K562 (cell line): Measurements from ENCODE around the gene RNF13. TPM values are rescaled to one million over a fixed set of nuclear protein-coding genes. Genes with fewer than 3 reads are reported as not detected.

Experiments used
- ATAC-seq: fragments of 200-7000 bp; cut with Tn5 transposase; 3 replicates; pipeline ENCODE4 v1.9.1; 2020; ENCODE audit warnings: moderate library complexity
- BruUV-seq: library from RNA; stranded (reverse); fragments of 400-500 nt; replicated peaks from 2 replicates; lab custom pipeline; 2021; lab: Mats Ljungman, UMichigan
- CTCF ChIA-PET: fragments of 300-600 bp; formaldehyde crosslinking; extraction: SDS; loops from one replicate; lab custom pipeline; 2021; ENCODE audit warnings: low intra/inter-chr PET ratio; lab: Yijun Ruan, JAX
- POLR2A ChIA-PET: fragments of 300-600, 350-650 bp; sonication (Branson Sonifier 250); formaldehyde crosslinking; extraction: SDS; loops from one replicate; lab custom pipeline; 2021; ENCODE audit warnings: antibody characterized with exemption, inconsistent platforms; lab: Yijun Ruan, JAX
- DNase-seq, 4 experiments: peaks; one replicate each; pipeline versions ENCODE4 v3.0.0 to v3.0.0-alpha.2; 2011 to 2018; ENCODE audit warnings: low spot score in 3 of 4, mixed read lengths in 3 of 4; ENCODE audit errors: extremely low read depth in 1 of 4
- FAIRE-seq: peaks from 2 replicates; lab custom pipeline; 2011; peaks lifted over from hg19 to GRCh38; lab: Jason Lieb, UNC
- H2AFZ ChIP-seq: 2 replicates; pipeline ENCODE4 v1.6.0; 2011; ENCODE audit warnings: low read depth, low read length, control low read depth, inconsistent platforms
- H3K27ac ChIP-seq: fragments of 200-600 bp; 3 replicates; pipeline ENCODE4 v1.8.0; 2011; ENCODE audit warnings: low read depth, mild to moderate bottlenecking, control low read depth, inconsistent platforms, low read length, moderate library complexity, mixed read lengths; ENCODE audit errors: extremely low read depth
- H3K27me3 ChIP-seq, 2 experiments: fragments of 300-600 bp in 1 of 2; 2 replicates in 1 of 2; 3 replicates in 1 of 2; pipeline versions ENCODE4 v1.6.0 to v1.8.0; 2011; ENCODE audit warnings: inconsistent platforms in 2 of 2, low read length in 2 of 2, mild to moderate bottlenecking in 1 of 2, mixed read lengths in 1 of 2, moderate library complexity in 1 of 2; ENCODE audit not compliant: control insufficient read depth in 2 of 2, insufficient read depth in 2 of 2
- H3K36me3 ChIP-seq: fragments of 300-600 bp; 3 replicates; pipeline ENCODE4 v1.8.0; 2011; ENCODE audit warnings: mild to moderate bottlenecking, low read length, inconsistent platforms; ENCODE audit not compliant: control insufficient read depth, insufficient read depth
- H3K4me1 ChIP-seq, 2 experiments: fragments of 200-600 bp in 1 of 2; replicated peaks in 1 of 2; 2 replicates in 1 of 2; 3 replicates in 1 of 2; pipeline versions ENCODE4 v1.5.1 to v1.8.0; 2011; ENCODE audit warnings: inconsistent platforms in 2 of 2, low read length in 2 of 2, mild to moderate bottlenecking in 1 of 2, mixed read lengths in 1 of 2, moderate library complexity in 1 of 2; ENCODE audit not compliant: control insufficient read depth in 2 of 2, insufficient read depth in 2 of 2
- H3K4me2 ChIP-seq: 2 replicates; pipeline ENCODE4 v1.6.1; 2011; ENCODE audit warnings: low read length, control low read depth, inconsistent platforms, mixed read lengths; ENCODE audit not compliant: insufficient read depth
- H3K4me3 ChIP-seq: fragments of 200-600 bp; sonication (generic), shearing (Covaris generic); 2 replicates; pipeline ENCODE4 v1.5.1; 2016; ENCODE audit warnings: control low read depth, inconsistent platforms
- H3K79me2 ChIP-seq: fragments of 200-600 bp; 3 replicates; pipeline ENCODE4 v1.8.0; 2011; ENCODE audit warnings: low read length, inconsistent platforms; ENCODE audit not compliant: control insufficient read depth, insufficient read depth
- H3K9ac ChIP-seq, 2 experiments: 2 replicates each; pipeline versions ENCODE4 v1.6.0 to v1.6.1; 2011; ENCODE audit warnings: low read depth in 2 of 2, low read length in 2 of 2, control low read depth in 1 of 2, inconsistent platforms in 1 of 2, mild to moderate bottlenecking in 1 of 2, mixed read lengths in 1 of 2; ENCODE audit not compliant: insufficient read depth in 1 of 2
- H3K9me1 ChIP-seq: one replicate; pipeline ENCODE4 v1.6.0; 2011; ENCODE audit warnings: inconsistent platforms, mild to moderate bottlenecking, low read length, moderate library complexity; ENCODE audit not compliant: control insufficient read depth, insufficient read depth
- H3K9me3 ChIP-seq: replicated peaks from 2 replicates; pipeline ENCODE4 v1.5.1; 2011; ENCODE audit warnings: low read depth, low read length, inconsistent platforms; ENCODE audit not compliant: control insufficient read depth, insufficient read depth
- H4K20me1 ChIP-seq: replicated peaks from 2 replicates; pipeline ENCODE4 v1.6.1; 2011; ENCODE audit warnings: low read length, inconsistent platforms, mixed read lengths; ENCODE audit not compliant: control insufficient read depth, insufficient read depth
- CAMTA2 ChIP-seq: fragments of 250-450 bp; sonication (Bioruptor Pico); conservative IDR thresholded peaks from 2 replicates; pipeline ENCODE4 v1.5.1; 2022
- CSDE1 ChIP-seq, 2 experiments: fragments of 450-650 bp; IDR thresholded peaks; 2 replicates each; pipeline ENCODE4 v1.6.1; 2016; ENCODE audit warnings: mild to moderate bottlenecking in 1 of 2
- DIDO1 ChIP-seq: fragments of 450-650 bp; IDR thresholded peaks from 2 replicates; pipeline ENCODE4 v1.6.1; 2016; ENCODE audit warnings: low read depth, missing biosample characterization, missing genetic modification characterization
- HDAC1 ChIP-seq, 2 experiments: fragments of 450-650 bp; IDR thresholded peaks; 2 replicates each; pipeline ENCODE4 v1.6.1; 2016 to 2017; ENCODE audit warnings: inconsistent platforms in 1 of 2, mild to moderate bottlenecking in 1 of 2, moderate library complexity in 1 of 2
- HDAC3 ChIP-seq: fragments of 450-650 bp; IDR thresholded peaks from 2 replicates; pipeline ENCODE4 v1.6.1; 2018; ENCODE audit warnings: borderline replicate concordance, mild to moderate bottlenecking, moderate library complexity; ENCODE audit not compliant: partially characterized antibody
- MBD2 ChIP-seq: sonication (generic); IDR thresholded peaks from 2 replicates; pipeline ENCODE4 v1.6.1; 2016; ENCODE audit warnings: low read depth, borderline replicate concordance
- MTA3 ChIP-seq: fragments of 450-650 bp; formaldehyde crosslinking; IDR thresholded peaks from 2 replicates; pipeline ENCODE4 v1.6.1; 2017; ENCODE audit warnings: mild to moderate bottlenecking, borderline replicate concordance
- POLR2A ChIP-seq: fragments of 450-650 bp; conservative IDR thresholded peaks from 2 replicates; pipeline ENCODE4 v1.6.1; 2016
- POLR2AphosphoS5 ChIP-seq: IDR thresholded peaks from 2 replicates; pipeline ENCODE4 v1.6.1; 2011; ENCODE audit warnings: mild to moderate bottlenecking, low read depth, low read length, moderate library complexity; ENCODE audit not compliant: control insufficient read depth, insufficient read depth
- PTBP1 ChIP-seq: fragments of 200-400 bp; formaldehyde crosslinking; IDR thresholded peaks from 2 replicates; pipeline ENCODE4 v1.6.1; 2017; ENCODE audit warnings: low read depth, low read length
- SMAD3 ChIP-seq: fragments of 450-650 bp; formaldehyde crosslinking; conservative IDR thresholded peaks from 2 replicates; pipeline ENCODE4 v1.4.0; 2020; ENCODE audit warnings: mild to moderate bottlenecking
- TAF1 ChIP-seq: IDR thresholded peaks from 2 replicates; pipeline ENCODE4 v1.6.1; 2011; ENCODE audit warnings: mild to moderate bottlenecking, low read length, moderate library complexity; ENCODE audit not compliant: insufficient read depth, control insufficient read depth, severe bottlenecking; ENCODE audit errors: extremely low read depth
- ZFP36 ChIP-seq: fragments of 150-350 bp; IDR thresholded peaks from 2 replicates; pipeline ENCODE4 v1.6.1; 2018; ENCODE audit warnings: low read length, low read depth; ENCODE audit not compliant: partially characterized antibody
- ZNF778 ChIP-seq: fragments of 450-650 bp; formaldehyde crosslinking; IDR thresholded peaks from 2 replicates; pipeline ENCODE4 v1.4.0; 2020; ENCODE audit warnings: mild to moderate bottlenecking, moderate library complexity
- WGBS: fragments of 100-300 bp; shearing (Covaris generic); methylation state at CpG from one replicate; pipeline ENCODE4 v1.1.6; 2016; ENCODE audit warnings: low coverage, mixed read lengths; ENCODE audit not compliant: insufficient coverage; ENCODE audit errors: missing lambda C conversion rate; 5-methylcytosine and 5-hydroxymethylcytosine counted together
- in situ Hi-C: fragments of 300-500 bp; cut with MboI; formaldehyde crosslinking; loops from 4 replicates; pipeline ENCODE4 v1.15.0; 2018; ENCODE audit warnings: inconsistent platforms, mixed read lengths
- intact Hi-C: fragments of 100-400 bp; cut with micrococcal nuclease; formaldehyde crosslinking; loops from 2 replicates; pipeline ENCODE4 v1.14.2; 2022
- polyA plus RNA-seq, 8 experiments: library from polyadenylated mRNA; depleted of rRNA in 4 of 8; stranded (reverse) in 5 of 8; unstranded in 3 of 8; fragments of >200 nt; fragmentation: Nextera tagmentation in 2 of 8; fragmentation: Illumina TruSeq in 1 of 8; extraction: Ambion mirVana in 2 of 8; extraction: Trizol in 1 of 8; gene quantifications; 2 replicates each; pipeline versions ENCODE4 v1.2.1 to v1.2.3, GENCODE V29; 2011 to 2014; ENCODE audit warnings: inconsistent platforms in 1 of 8, missing spikeins in 1 of 8
- total RNA-seq, 7 experiments: library from RNA; depleted of rRNA in 6 of 7; stranded (reverse); fragments of >200 nt in 6 of 7; fragmentation: Illumina TruSeq in 2 of 7; extraction: Trizol in 2 of 7; gene quantifications; 2 replicates each; pipeline versions ENCODE4 v1.2.1 to v1.2.3, GENCODE V29; 2011 to 2021; ENCODE audit warnings: low replicate concordance in 1 of 7
- TF ChIP-seq, protein P1 (sequence below): sonication (generic); formaldehyde crosslinking; IDR thresholded peaks from 2 replicates; pipeline ENCODE4 v1.8.0; 2022; ENCODE audit warnings: mild to moderate bottlenecking, low read depth, missing genetic modification reagents
- TF ChIP-seq, protein P2 (sequence below), 2 experiments: fragments of 450-650 bp in 1 of 2; sonication (generic) in 1 of 2; formaldehyde crosslinking; conservative IDR thresholded peaks; 2 replicates each; pipeline versions ENCODE4 v1.4.0 to v1.8.1; 2020 to 2022; ENCODE audit warnings: mild to moderate bottlenecking in 1 of 2, missing genetic modification reagents in 1 of 2
- TF ChIP-seq, protein P3 (sequence below): fragments of 250-450 bp; sonication (Bioruptor Pico); IDR thresholded peaks from 2 replicates; pipeline ENCODE4 v1.6.1; 2021; ENCODE audit warnings: mild to moderate bottlenecking
- TF ChIP-seq, protein P4 (sequence below): fragments of 250-450 bp; sonication (Bioruptor Pico); IDR thresholded peaks from 2 replicates; pipeline ENCODE4 v1.8.0; 2021; ENCODE audit warnings: moderate library complexity, mild to moderate bottlenecking, inconsistent platforms
- TF ChIP-seq, protein P5 (sequence below): sonication (generic); formaldehyde crosslinking; IDR thresholded peaks from 2 replicates; pipeline ENCODE4 v1.8.1; 2023; ENCODE audit warnings: mild to moderate bottlenecking, missing genetic modification reagents

The RNF13 gene
- total and polyA plus RNA-seq, 9 of the 15 experiments (the other 6 are each of a cell fraction or from before 2014, with no cell fraction given): 12.7 to 35.8 (median 18.9) TPM

DNA sequence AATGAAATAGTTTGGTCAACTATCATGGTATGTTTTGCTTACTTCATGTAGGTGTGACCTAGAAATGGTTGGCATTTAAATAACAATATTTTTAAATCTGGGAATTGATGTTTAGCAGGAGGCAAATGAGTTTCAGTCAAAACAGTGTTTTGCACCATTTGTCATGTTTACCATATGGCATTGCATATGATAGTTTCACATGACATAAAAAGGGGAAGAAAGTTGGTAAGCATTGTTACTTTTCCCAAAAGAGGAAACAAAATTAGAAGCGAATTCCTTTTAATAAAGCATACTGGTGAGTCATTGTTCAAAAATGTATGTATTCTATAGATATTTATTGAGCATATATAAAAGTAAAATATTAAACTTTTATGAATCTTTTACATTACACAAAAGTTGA, 2.3 kb downstream of the RNF13 start:
- no peak for DNase-seq
- Histone ChIP-seq H4K20me1 (no peaks in the 10 kb centered on the region), H3K27me3 (no peaks in the 10 kb centered on the region), H3K36me3 (no peaks in the 10 kb centered on the region), H3K79me2 (peaks cover 22% of the 10 kb centered on the region), H3K9me3 (no peaks in the 10 kb centered on the region), H3K9ac (no peak overlapping the region), H3K4me3 (no peak overlapping the region), H2AFZ (no peak overlapping the region), H3K4me1 (peaks cover 0 to 8% of the 10 kb centered on the region in 2 experiments; a peak in 3 of 5 replicates), H3K9me1 (no peaks in the 10 kb centered on the region), H3K4me2 (no peak overlapping the region), H3K27ac (no peak overlapping the region)
- BruUV-seq: no TSS peak
- in situ Hi-C loops: no loop called here
- 67% methylated on average over 1 of the region's 1 CpG for WGBS
- no peak for FAIRE-seq
- POLR2A ChIA-PET: no interaction called here
- CTCF ChIA-PET: no interaction called here
- no peak for TF ChIP-seq MTA3
- TF ChIP-seq, protein P1, sequence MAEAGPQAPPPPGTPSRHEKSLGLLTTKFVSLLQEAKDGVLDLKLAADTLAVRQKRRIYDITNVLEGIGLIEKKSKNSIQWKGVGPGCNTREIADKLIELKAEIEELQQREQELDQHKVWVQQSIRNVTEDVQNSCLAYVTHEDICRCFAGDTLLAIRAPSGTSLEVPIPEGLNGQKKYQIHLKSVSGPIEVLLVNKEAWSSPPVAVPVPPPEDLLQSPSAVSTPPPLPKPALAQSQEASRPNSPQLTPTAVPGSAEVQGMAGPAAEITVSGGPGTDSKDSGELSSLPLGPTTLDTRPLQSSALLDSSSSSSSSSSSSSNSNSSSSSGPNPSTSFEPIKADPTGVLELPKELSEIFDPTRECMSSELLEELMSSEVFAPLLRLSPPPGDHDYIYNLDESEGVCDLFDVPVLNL (CRISPR knock-in tag): no peak
- TF ChIP-seq CAMTA2 (CRISPR knock-in tag): no peak
- TF ChIP-seq, protein P2, sequence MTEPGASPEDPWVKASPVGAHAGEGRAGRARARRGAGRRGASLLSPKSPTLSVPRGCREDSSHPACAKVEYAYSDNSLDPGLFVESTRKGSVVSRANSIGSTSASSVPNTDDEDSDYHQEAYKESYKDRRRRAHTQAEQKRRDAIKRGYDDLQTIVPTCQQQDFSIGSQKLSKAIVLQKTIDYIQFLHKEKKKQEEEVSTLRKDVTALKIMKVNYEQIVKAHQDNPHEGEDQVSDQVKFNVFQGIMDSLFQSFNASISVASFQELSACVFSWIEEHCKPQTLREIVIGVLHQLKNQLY (CRISPR knock-in tag; conservative IDR thresholded peaks at IDR 0.05): no peak
- TF ChIP-seq, protein P3, sequence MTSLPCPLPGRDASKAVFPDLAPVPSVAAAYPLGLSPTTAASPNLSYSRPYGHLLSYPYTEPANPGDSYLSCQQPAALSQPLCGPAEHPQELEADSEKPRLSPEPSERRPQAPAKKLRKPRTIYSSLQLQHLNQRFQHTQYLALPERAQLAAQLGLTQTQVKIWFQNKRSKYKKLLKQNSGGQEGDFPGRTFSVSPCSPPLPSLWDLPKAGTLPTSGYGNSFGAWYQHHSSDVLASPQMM: no peak
- TF ChIP-seq, protein P4, sequence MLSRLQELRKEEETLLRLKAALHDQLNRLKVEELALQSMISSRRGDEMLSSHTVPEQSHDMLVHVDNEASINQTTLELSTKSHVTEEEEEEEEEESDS (CRISPR knock-in tag): no peak
- TF ChIP-seq SMAD3 (CRISPR knock-in tag): no peak
- no peak for TF ChIP-seq HDAC1 (IDR thresholded peaks at IDR 0.05)
- TF ChIP-seq TAF1: no peak
- TF ChIP-seq, protein P5, sequence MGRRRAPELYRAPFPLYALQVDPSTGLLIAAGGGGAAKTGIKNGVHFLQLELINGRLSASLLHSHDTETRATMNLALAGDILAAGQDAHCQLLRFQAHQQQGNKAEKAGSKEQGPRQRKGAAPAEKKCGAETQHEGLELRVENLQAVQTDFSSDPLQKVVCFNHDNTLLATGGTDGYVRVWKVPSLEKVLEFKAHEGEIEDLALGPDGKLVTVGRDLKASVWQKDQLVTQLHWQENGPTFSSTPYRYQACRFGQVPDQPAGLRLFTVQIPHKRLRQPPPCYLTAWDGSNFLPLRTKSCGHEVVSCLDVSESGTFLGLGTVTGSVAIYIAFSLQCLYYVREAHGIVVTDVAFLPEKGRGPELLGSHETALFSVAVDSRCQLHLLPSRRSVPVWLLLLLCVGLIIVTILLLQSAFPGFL: no peak
- no peak for TF ChIP-seq HDAC3
- TF ChIP-seq ZNF778 (CRISPR knock-in tag): no peak
- no peak for TF ChIP-seq PTBP1
- TF ChIP-seq DIDO1: no peak
- TF ChIP-seq MBD2: no peak
- no peak for TF ChIP-seq POLR2A
- no peak for TF ChIP-seq ZFP36
- TF ChIP-seq POLR2AphosphoS5: no peak
- no peak for TF ChIP-seq CSDE1 (IDR thresholded peaks at IDR 0.05)
- no peak for ATAC-seq
- intact Hi-C loops: no loop called here
